Stimulated activated CD4-positive, alpha-beta T cell treated with anti-CD3 and anti-CD28 coated beads, Interleukin-15, amount 100 ng/mL, for 1 hour (primary cell): ENCODE results near the gene PARP4.
"Not testable (repeated sequence)": the region's sequence is repeated elsewhere in the genome, so short reads cannot be mapped to it uniquely, and the experiment has no call there.

Experiments
- DNase-seq, 2 donors: peaks; one replicate each; pipeline ENCODE4 v3.0.0-alpha.2; 2020; ENCODE audit warnings: low read depth in 1 of 2, low spot score in 1 of 2

The PARP4 gene

DNA sequence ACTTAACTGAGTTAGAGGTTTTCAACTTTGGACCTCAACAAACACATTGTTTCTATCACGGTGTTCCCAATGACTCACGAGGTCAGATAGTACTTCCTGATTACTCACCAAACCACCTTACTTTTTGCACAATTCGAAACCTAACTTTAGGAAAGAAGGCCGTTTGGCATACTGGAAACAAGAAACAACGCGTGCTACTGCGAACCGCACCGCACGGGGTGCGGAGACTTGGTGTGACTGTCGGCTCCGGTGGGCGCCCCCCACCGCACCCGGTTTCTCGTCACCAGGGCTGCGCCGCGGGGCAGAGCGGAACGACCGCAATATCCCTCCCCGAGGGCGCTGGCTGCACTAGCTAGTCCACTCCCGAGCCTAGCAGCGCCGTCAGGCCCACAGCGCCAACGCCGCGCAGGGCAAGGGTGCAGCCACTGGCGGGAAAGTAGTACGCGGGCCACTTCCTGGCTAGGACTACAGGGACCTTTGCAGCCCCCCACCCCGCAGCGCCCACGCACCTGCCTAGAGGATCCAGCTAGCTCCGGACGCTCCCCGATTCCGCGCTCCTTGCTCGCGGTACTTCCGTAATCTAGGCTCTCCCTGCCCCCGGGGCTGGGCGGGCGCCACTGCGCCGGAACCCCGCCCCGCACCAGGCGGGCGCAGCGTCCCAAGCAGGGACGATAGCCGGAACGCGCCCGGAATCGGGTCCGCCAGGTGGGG lies at the start of gene PARP4:
PARP4 (minus strand) TSS at position 582 of the 711 bp plus-strand sequence. CDS start 9,002 bp downstream, outside the sequence.
- DNase-seq = peak; percentile 28 to 39

DNA sequence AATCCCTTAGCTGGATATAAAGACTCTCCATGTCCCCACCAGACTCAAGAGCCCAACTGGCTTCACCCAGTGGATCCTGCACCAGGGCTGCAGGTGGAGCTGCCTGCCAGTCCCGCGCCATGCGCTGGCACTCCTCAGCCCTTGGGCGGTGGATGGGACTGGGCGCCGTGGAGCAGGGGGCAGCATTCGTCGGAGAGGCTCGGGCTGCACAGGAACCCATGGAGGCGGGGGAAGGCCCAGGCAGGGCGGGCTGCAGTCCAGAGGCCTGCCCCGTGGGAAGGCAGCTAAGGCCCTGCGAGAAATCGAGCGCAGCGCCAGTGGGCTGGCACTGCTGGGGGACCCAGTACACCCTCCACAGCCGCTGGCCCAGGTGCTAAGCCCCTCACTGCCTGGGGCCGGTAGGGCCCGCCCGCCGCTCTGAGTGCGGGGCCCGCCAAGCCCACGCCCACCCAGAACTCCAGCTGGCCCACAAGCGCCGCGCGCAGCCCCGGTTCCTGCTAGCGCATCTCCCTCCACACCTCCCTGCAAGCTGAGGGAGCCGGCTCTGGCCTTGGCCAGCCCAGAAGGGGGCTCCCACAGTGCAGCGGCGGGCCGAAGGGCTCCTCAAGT lies 48.1 kb upstream of the PARP4 start:
- not testable (repeated sequence) for DNase-seq

DNA sequence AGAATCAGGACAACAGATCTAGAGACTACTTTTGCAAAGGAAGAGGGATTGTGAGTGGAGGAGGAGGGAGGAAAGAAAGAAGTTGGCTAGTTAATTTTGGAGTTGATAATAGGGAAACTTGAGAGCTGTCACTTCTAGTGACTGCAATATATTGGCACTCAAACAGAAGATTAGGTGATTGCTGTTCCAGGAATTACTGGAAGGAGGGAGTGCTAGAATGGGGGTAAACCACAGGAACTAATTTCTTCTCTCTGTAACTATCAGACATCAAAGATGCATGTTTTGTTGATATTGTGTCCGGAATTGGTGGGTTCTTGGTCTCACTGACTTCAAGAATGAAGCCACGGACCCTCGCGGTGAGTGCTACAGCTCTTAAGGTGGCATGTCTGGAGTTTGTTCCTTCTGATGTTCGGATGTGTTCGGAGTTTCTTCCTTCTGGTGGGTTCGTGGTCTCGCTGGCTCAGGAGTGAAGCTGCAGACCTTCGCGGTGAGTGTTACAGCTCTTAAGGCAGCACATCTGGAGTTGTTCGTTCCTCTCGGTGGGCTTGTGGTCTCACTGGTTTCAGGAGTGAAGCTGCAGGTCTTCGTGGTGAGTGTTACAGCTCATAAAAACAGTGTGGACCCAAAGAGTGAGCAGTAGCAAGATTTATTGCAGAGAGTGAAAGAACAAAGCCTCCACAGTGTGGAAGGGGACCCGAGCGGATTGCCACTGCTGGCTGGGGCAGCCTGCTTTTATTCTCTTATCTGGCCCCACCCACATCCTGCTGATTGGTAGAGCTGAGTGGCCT lies 47.0 kb upstream of the PARP4 start:
- DNase-seq = not testable (repeated sequence)

DNA sequence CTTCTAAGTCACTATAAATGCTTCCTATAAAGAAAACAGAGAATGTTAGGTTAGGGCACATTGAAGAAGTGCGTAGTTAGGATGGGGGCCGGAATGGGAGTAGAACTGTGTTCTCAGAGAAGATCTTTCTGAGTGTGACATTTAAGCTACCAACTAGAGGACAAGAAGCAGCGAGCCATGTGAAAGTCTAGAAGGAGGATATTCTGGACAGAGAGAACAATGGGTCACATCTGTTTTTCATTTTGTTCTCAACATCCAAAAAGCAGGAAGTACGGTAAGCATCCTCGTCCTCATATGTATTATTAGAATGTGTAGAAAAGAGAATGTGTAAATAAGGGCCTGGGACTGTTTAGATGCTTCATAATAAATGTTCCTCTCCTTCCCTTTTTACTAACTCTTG lies 44.5 kb upstream of the PARP4 start:
- DNase-seq = no peak

DNA sequence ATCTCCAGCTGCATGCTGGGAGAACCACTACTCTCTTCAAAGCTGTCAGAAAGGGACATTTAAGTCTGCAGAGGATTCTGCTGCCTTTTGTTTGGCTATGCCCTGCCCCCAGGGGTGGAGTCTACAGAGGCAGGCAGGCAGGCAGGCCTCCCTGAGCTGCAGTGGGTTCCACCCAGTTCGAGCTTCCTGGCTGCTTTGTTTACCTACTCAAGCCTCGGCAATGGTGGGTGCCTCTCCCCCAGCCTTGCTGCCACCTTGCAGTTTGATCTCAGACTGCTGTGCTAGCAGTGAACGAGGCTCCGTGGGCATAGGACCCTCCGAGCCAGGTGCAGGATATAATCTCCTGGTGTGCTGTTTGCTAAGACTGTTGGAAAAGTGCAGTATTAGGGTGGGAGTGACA lies 41.3 kb upstream of the PARP4 start:
- DNase-seq = not testable (repeated sequence)

DNA sequence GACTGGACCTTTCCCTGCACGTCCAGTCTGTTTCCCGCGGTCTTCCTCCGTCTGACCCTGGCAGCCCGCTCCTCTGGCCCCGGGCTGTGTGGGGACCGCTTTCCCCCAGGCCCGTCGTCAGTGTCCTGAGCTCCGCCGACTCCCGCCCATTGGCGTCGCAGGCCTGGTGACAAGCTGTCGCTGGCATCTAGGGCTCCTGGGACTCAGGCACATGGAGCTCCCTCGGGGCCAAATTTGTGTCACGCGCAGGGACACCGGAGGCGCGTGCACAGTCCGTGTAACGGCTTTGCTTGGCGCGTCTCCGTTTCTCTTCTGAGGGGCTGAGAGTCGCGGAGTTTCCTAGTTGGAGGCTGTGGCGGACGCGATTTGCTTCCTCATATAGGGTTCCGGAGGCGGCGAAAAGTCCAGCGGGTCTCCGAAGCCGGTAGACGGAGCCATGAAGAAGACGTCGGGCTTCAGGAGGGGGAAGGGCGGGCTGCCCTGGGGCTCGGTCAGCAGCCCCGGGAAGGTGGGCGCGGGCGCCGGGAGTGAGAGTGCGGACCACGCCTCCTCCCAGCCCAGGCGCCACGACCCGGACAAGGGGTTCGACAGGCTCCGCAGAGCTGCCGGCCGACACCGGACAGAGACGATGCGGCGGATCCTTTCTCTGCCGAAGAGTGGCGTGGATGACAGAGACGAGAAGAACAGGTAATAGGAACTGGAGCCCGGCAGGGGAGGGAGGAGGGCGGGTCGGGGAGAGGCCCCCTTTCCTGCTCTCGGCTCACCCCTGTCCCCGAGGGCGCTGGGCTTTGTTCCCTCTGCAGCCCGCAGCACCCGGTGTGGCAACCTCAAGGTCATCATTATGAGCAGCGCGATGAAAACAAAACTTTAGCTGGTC lies 29.1 kb upstream of the PARP4 start:
- not testable (repeated sequence) for DNase-seq

DNA sequence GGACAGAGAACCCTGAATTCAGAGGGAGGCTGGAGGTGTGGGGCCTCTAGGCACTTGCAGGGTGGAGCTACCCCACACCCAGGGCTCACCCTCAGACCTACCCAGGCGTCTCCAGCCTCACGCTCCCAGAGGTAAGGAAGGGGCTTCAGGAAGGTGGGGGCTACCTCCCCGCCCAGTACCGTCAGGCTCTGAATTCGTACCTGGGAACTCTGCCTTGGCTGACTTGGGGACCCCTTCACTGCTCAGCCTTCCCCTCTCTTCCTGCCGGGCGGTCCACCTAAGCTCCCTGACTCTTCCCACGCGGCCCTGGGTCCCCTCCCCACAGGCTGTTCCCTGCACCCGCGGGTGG lies 28.5 kb upstream of the PARP4 start:
- no peak for DNase-seq

DNA sequence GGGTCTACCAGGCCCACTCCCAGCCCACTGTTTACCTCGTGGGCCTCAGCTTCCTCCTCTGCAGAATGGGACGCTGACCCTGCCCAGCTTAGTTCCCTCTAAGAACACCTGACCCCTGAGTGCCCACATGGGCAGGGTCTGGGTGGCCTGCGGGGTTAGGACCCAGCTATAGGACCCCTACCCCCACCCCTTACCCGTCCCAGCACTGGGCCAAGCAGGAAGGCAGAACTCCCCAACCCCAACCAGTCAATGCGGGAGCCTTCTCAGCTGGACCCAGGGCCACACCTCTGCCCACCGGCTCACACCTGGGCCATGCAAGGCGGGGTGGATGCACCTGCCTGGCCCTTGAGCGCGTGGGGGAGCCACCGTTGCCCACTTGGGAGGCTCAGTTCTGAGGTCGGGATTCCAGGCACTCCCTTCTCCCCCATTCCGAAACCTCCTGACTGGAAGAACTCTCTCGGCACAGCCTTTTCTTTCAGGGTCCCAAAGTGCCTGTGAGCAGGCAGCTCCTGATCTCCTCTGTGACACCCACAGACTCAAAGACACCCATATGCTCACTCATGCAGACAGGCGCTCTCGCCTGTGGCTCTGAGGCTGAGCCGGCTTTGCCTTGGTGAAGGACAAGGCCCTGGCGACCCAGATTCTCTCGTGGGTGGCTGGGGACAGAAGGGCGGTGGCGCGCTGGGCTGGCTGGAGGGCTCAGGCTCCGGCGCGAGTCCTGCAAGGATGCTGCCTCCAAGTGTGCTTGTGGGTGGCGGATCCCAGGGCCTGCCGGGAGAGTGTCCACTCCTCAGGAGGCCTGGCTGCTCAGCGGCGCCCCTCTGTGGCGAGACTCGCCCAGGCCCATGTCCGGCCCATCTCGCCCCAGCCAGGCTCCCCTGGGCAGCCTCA lies 27.9 kb upstream of the PARP4 start:
- no peak for DNase-seq

DNA sequence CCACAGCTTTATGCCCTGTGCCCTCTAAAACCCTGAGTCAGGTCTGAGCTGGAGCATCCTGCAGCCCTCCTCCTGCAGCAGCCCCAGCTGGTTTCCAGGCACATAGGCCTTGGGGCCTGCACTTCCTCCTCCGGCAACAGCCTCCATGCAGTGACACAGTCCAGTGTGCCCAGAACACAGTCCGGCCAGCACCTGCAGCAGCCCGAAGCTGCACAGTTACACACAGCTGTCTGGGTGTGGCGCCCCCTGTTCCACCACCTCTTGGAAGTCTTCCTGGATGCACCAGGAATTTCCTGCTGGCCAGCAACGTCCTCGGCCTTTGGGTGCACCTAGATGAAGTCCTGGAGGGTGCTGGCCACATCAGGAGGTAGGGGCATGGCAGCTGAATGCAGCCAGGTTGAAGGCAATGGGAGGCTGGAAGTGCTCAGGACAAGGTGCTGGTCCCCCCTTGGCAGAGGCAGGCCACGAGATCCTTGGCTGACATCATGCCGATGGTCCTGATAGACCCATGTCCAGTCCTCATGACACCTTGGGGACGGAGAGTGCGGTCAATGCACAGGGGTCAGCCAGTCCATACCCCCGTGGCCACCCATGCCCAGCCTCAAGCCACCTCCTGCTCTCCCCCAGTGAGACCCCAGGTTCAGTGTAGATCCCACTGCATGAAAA lies 27.1 kb upstream of the PARP4 start:
- no peak for DNase-seq

DNA sequence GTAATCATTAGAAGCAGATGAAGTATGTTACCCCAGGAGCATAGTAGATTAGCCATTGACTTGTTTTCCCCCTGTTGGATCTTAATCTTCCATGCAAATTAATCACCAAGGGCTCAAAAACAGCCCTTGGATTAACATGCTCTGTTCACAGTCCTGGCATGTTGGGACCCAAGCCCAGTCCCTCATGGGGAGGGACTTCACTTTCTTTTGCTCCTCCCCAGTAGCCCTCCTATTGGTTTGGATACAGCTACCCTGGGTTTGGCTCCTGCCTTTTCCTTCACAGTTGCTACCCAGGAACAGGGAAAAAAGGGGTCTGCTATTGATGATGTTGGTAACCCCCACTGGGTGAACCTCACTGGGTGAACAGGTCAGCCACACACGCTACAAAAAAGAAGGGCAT lies 16.9 kb upstream of the PARP4 start:
- no peak for DNase-seq

DNA sequence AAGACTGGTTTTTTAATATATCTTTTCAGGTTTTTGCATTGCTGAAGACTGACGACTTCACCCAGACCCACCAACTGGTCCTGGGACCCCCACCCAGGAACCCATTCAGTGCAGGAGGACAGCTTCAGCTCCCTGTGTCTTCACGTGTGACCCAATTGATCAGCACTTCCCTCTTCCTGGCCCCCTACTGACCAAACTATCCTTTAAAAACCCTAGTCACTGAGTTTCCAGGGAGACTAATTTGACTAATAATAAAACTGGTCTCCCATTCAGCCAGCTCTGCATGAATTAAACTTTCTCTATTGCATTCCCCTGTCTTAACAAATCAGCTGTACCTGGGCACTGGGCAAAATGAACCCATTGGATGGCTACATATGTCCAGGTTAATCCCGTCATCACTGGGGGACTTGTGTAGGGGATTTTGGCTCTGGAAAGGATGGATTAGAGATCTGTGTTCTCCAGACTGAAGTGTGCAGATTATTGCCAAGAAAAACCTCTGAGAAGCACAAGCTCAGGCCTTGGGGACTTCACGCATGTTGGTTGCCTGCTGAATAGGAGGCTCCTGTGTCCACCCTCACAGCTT lies 16.3 kb upstream of the PARP4 start:
- DNase-seq = no peak

DNA sequence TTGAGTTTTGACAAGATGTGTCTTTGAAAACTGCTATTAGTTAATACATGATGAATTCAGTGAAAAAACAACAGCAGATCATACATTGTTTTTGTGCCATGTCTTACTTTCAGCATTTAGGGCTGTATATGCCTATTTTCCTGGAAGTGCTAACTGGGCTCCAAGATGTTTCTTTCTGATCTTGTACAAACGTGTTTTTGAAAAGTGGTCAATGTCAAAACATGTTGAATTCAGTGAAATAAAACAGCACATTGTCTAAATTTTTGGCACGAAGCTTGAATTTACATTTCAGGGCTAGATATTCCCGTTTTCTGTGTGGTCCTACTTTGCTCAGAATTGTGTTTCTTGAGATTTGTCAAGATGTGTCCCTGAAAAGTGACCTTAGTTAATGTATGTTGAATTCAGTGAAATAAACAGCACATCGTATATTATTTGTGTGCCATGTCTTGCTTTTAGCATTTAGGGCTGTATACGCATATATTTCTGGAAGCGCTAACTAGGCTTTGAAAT lies 14.7 kb upstream of the PARP4 start:
- no peak for DNase-seq

DNA sequence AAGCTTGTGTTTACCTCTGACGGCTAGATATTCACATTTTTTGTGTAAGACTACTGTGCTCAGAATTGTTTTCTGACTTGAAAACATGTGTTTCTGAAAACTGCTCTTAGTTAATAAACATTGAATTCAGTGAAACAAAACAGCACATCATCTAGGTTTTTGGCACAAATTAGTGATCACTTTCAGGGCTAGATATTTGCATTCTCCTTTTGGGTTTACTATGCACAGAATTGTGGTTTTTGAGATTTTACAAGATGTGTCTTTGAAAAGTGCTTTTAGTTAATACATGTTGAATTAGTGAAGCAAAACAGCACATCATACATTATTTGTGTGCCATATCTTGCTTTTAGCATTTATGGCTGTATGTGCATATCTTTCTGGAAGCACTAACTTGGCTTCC lies 8.2 kb upstream of the PARP4 start:
- DNase-seq = no peak

DNA sequence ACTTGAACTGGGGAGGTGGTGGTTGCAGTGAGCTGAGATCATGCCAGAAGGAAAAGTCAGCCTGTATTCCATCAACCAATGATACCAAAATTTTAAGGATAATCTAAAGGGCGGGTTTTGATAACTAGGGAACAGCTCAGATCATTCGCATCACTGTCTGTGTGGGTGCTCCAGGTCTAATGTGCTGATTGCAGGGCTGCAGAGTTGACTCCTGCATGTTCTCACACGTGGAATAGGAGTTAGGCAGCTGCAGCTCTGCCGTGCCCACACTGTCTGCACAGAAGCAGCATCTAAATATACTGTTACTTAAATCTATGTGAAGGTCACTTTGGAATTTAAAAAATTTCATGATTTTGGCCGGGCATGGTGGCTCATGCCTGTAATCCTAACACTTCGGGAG lies 4.3 kb upstream of the PARP4 start:
- no peak for DNase-seq

DNA sequence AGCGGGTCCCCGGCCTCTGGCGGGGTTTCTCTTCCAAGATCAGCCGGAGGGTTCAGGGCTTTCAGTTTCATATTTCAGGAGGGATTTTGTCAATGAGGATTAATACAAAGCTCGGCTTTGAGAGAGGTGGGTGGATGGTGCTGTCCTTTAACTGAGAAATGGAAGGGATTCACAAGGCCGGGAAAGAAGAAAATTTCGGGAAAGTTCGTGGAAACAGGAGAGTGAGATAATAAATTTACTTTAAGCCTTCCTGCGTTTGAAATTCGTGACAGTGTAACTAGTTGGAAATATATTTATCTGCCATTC lies 283 bp upstream of the PARP4 start:
- no peak for DNase-seq

DNA sequence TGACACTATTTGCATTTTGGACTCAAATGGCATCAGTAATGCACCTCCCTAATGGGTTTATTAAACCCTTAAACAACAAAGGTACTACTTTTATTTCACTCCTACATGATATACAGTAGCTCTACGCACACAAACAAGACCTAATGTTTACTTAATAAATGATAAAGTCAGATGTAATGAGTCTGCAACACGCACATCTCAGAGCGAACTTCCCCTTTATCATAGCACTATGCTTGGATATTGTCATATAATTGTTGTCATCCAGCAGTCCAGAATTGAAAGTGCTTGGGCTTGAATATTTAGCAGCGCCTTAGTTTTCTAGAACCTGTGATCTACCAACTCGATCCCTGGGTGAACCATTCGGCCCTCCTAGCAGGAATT lies 772 bp downstream of the PARP4 start:
- DNase-seq = no peak

DNA sequence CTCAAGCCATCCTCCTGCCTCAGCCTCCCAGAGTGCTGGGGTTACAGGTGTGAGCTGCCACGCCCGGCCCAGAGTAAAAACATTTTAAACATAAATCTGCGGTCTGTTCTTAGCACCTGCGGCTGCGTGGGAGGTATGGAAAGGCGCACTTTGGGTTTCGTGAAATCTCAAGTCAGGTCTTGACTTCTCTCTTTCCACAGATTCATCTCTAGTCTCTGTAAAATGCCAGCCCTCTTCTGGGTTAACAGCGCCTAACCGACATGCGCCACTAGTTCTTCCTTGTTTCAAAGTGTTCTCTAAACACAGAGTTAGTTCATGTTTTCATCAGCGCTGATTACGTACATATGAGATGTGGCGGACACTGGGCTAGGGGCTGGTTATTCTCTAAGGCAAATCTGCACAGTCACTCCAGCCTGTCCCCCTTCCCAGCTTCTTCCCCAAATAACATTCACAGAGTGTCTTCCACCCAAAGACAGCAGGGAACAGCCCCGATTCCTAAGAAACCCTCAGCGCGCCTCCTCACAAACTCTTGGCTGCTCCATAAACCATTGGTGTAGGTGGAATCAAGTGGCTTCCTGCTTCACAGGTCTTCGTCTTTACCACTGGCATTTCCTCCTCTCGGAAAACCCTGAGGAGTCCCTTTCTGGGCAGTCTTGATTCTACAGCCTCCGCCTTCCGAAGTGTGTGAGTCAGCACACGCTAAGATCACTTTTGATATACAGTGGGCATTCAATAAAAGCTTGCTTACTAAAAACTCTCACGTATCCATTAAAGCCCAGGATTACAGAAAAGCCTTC lies 1.4 kb downstream of the PARP4 start:
- DNase-seq = peak in 1 of 2 donors; percentile 36

DNA sequence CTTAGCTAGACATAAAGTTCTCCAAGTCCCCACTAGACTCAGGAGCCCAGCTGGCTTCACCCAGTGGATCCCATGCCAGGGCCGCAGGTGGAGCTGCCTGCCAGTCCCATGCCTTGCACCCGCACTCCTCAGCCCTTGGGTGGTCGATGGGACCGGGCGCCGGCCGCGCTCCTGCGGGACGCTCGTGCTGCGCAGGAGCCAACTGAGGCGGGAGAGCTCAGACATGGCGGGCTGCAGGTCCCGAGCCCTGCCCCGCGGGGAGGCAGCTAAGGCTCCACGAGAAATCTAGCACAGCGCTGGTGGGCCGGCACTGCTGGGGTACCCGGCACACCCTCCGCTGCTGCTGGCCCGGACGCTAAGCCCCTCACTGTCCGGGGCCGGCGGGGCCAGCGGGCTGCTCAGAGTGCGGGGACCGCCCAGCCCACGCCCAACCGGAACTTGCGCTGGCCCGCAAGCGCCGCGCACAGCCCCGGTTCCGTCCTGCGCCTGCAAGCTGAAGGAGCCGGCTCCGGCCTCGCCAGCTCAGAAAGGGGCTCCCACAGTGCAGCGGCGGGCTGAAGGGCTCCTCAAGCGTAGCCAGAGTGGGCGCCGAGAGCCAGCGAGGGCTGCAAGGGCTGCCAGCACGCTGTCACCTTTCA lies 5.8 kb downstream of the PARP4 start:
- DNase-seq = no peak
